HG03066 (cell line): ENCODE data around the gene HDAC6.

ENCODE experiments used
- ATAC-seq: cut with Tn5 transposase; IDR thresholded peaks from one replicate; pipeline ENCODE4 v1.9.1; 2021; ENCODE audit warnings: low read depth; ENCODE audit not compliant: unreplicated experiment

HDAC6 gene

GRCh38 chrX:48801280-48802088, at the start of gene HDAC6:
Gene HDAC6 (plus strand): TSS chrX:48802067. CDS start chrX:48802693, 626 bp downstream.
- peak; percentile 79 for ATAC-seq

DNA sequence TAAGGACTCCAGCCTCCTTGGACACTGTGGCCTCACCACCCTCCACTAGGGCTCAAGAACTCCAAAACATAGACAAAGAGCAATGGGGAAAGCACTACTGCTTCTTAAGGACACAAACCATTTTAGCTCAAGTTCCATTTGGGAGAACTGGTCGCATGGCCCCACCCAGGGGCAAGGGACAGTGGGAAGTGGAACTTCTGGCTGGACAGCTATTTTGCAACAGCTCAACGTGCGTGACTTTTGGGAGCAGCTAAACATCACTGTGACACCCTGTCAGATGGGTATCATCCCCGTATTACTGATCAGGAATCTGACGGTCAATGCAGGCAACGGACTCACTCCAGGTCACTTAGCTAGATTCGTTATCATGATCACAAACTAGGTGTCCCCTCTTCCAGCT, 49.4 kb upstream of the HDAC6 start:
- ATAC-seq: no peak

DNA sequence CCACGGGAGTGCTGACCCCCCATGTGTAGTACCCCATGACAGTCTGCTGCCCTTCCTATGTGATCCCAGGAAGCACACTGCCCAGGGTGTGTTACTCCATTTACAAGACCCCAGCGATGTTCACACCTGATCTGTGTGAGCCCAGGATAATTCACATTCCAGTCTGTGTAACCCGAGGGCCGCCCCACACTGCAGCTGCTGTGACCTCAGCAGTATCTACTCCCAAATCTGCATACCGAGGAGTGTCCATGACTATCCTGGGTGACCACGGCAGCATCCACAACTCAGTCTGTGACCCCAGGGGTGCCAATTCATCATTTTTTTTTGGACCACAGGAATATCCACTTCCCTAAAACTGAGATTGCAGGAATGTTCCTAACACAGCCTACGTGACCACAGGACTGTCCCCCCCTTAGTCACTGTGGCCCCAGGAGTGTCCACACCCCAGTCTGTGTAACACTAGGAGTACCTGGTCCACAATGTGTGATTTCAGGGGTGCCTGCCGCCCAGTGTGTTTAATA, 48.1 kb upstream of the HDAC6 start:
- no peak for ATAC-seq

DNA sequence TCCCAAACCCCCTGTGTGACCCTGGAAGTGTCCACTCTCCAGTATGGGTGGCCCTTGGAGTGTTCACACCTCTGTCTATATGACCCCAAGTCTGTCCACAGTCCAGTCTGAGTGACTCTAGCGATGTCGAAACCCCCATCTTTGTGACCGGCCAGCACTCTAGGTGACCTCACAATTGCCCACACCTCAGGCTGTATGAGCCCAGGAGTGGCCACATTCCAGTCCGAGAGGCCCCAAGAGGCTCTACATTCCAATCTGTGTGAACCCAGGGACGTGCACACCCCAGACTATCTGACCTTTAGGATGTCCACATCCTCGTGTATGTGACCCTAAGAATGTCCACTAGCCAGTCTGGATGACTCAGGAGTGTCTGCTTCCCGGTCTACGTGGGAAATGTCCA, 47.6 kb upstream of the HDAC6 start:
- ATAC-seq: no peak

DNA sequence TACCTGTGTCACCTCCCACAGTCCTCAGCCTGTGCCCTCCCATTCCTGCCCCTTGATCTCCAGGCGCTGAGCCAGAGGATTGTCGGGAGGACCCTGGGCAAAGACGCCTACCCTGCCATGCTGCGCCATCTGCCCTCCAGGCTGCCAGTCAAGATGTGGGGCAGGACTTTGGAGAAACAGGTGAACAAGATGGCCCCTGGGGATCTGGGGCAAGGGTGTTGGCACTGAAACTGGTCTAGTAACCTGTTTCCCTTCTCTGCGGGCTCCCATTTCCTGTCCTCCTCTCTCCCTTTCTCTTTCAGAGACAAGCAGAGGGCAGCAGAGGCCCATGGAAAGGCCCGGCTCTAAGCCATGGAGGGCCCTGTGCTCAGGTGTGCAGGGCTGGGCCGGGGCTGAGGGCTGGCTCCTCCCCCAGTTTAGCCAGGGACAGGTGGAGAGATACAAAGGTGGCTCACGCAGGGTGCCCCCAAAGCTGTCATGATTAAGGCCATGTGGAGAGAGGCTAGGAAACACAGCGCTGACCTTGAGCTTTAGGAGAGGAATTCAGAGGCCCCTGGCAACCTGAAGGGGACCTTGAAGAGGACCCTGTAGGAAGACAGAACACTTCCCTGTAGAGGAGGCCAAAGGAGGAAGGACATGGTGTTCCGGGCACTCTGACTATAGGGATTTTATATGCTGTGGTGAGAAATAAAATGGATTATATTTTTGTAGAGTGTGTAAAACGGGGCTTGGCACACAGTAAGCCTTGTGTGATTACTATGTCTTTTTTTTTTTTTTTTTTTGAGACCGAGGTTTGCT, 40.0 kb upstream of the HDAC6 start, which contains the start of gene GLOD5:
Gene GLOD5, plus strand, starts transcription at position 74 of the 798 bp plus-strand sequence. Its CDS starts 44 bp downstream, at position 118.
- ATAC-seq: no peak

- no peak for ATAC-seq
Observed at GRCh38 chrX:48769230-48769629, 32.6 kb upstream of the HDAC6 start.

GRCh38 chrX:48770296-48770695, 31.6 kb upstream of the HDAC6 start:
- no peak for ATAC-seq

GRCh38 chrX:48772602-48773001, 29.3 kb upstream of the HDAC6 start:
- no peak for ATAC-seq

GRCh38 chrX:48776818-48777439, 24.9 kb upstream of the HDAC6 start:
- no peak for ATAC-seq

DNA sequence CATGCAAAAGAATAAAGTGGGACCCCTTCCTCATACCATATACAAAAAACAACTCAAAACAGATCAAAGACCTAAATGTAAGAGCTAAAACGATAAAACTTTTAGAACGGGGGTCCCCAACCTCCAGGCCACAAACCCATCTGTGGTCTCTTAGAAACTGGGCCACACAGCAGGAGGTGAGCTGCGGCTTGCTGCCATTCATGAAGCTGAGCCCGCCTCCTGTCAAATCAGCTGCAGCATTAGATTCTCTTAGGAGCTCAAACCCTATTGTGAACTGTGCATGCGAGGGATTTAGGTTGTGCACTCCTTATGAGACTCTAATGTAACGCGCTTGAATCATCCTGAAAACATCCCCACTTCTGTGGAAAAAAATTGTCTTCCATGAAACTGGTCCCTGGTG, 22.5 kb upstream of the HDAC6 start:
- ATAC-seq: no peak

GRCh38 chrX:48781705-48782104, 20.2 kb upstream of the HDAC6 start:
- ATAC-seq: no peak

DNA sequence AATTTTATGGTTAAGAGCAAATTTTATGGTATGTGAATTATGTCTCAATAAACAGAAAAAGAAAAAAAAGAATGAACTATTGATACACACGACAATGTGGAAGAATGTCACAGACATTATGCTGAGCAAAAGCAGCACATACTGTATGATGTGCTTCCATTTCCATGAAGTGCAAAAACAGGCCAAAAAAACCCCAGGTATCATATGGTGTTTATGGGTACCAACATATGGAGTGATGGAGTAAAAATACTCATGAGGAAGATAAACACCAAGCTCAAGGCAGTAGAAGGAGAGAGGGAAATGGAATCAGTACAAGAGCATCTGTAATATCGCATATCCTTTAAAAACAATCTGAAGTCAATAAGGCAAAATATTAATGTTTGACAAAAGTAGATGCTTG, 19.7 kb upstream of the HDAC6 start:
- no peak for ATAC-seq

- ATAC-seq: no peak
Observed at GRCh38 chrX:48782795-48783194, 19.1 kb upstream of the HDAC6 start.

DNA sequence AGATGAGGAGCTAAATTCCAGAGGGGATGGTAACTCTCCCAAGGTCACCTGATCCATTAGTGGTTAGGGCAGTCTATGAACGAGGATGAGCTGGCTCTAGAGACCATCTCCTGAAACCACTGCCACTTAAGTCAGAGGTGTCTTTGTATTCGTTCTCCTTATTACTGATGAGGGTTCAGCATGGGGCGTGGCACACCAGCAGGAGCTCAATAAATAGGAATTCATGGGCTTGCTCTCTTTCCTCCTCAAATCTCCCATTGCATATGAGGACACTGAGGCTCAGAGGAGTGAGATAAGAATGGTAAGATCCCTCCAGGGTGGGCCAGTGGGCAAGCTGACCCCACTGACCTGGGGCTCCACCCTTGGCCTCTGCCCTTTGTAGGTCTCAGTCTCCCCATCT, 17.1 kb upstream of the HDAC6 start:
- ATAC-seq: no peak

DNA sequence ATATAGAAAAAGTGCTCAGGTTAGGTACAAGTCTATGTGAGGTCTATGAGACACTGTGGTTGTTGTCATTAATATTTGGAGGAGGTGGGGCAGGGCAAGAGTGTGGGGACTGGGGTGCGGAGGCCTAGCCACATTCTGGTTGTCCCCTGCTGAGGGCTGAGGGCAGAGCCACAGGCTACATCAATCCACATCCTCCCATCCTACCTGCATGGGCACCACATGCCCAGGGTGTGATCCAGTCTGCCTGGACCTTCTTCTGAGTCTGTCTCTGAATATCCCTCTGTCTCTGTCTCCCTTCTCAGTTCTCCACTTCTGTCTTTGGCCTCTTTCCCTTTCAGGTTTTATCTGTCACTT, 16.7 kb upstream of the HDAC6 start:
- ATAC-seq: no peak

GRCh38 chrX:48785540-48786214, 16.2 kb upstream of the HDAC6 start:
- no peak for ATAC-seq

DNA sequence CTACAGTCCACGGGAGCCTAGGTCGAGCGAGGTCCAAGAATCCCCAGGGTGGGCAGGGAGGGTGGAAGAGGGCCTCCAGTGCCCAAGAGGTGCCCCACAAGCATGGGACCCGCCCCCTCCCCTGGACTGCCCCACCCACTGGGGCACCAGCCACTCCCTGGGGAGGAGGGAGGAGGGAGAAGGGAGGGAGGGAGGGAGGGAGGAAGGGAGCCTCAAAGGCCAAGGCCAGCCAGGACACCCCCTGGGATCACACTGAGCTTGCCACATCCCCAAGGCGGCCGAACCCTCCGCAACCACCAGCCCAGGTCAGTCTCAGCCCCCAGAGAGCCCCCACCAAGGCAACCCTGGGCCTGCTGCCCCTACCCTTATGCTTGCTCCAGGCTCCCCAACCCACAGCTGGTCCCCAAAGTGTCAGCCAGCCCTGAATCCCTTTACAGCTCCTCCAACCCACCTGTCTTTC, 15.5 kb upstream of the HDAC6 start, which contains the start of gene GATA1:
Gene GATA1, plus strand, starts transcription at position 250 of the 460 bp plus-strand sequence. CDS start 4,520 bp downstream, outside the sequence.
- ATAC-seq: no peak

GRCh38 chrX:48786825-48787504, 14.9 kb upstream of the HDAC6 start:
- ATAC-seq: no peak

DNA sequence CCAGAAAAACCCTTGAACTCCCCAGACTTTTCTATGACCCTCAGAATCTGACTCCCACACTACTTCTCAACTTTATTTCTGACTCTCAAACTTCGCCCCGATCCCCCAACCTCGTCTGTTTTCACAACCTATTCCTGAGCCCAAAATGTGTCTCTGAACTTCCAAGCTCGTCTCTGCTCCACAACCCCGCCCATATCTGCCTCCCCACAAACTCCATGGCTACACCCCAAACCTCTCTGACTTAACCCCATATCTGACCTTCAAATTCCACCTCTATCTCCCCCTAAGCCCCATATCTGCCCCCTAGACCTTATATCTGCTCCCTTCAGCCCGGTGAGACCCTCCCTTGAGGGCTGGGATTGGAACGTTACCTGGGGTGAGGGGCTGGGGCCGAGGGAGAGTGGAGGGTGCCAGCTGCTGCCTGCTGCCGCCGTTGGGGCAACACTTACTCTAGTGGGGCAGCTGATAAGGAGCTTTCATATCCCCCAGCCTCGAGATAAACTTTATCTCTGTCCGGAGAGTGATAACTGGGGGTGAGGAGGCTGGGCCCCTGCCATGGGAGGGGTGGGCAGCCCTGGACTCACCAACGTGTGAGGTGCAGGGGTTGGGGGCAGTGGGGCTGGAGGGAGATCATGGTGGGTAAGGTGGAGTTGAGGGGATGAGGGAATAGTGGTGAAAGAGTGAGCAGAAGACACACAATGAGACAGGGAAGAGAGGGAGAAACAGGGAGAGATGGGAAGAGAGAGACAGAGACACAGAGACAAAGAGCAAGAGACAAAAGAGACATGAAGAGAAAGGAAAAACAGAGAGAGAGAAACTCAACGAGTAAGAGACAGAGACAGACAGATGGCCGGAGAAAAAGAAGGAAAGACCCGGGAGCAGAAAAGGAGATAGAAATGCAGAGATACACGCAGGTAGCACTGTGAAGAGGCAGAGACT, 14.1 kb upstream of the HDAC6 start:
- ATAC-seq: no peak
